WTC11 (cell line): ENCODE measurements around the gene POLD4. TPM values are rescaled to one million over a fixed set of nuclear protein-coding genes. Genes with fewer than 3 reads are reported as not detected.

Experiments
- ATAC-seq: fragments of 200-7000 bp; cut with Tn5 transposase; 2 replicates; pipeline ENCODE4 v1.10.0; 2021; ENCODE audit warnings: mild to moderate bottlenecking, moderate library complexity
- CTCF ChIA-PET: fragments of 300-600 bp; sonication (Branson Sonifier 250); formaldehyde crosslinking; loops from one replicate; lab custom pipeline; 2021; ENCODE audit warnings: antibody characterized with exemption; lab: Charles Lee
- POLR2A ChIA-PET: fragments of 350-600 bp; sonication (Branson Sonifier 250); formaldehyde crosslinking; loops from one replicate; lab custom pipeline; 2021; ENCODE audit warnings: antibody characterized with exemption; lab: Charles Lee
- DNase-seq: peaks from one replicate; pipeline ENCODE4 v3.0.0; 2021; ENCODE audit warnings: low spot score
- H3K27ac Mint-ChIP-seq: 2 replicates; pipeline ENCODE4 v1.8.0; 2021; ENCODE audit warnings: mixed read lengths
- H3K27me3 Mint-ChIP-seq: 2 replicates; pipeline ENCODE4 v1.8.0; 2021; ENCODE audit warnings: low read depth, mild to moderate bottlenecking, moderate library complexity, mixed read lengths
- H3K36me3 Mint-ChIP-seq: 2 replicates; pipeline ENCODE4 v1.8.0; 2021; ENCODE audit warnings: mixed read lengths
- H3K4me1 Mint-ChIP-seq: 2 replicates; pipeline ENCODE4 v1.8.0; 2022; ENCODE audit warnings: mixed read lengths
- H3K4me3 Mint-ChIP-seq: 2 replicates; pipeline ENCODE4 v1.8.0; 2021; ENCODE audit warnings: mild to moderate bottlenecking, moderate library complexity, mixed read lengths
- H3K9me3 Mint-ChIP-seq: 2 replicates; pipeline ENCODE4 v1.8.0; 2021; ENCODE audit warnings: mixed read lengths
- ATF1 ChIP-seq: sonication (generic); formaldehyde crosslinking; IDR thresholded peaks from 2 replicates; pipeline ENCODE4 v1.8.1; 2023; ENCODE audit warnings: mild to moderate bottlenecking, moderate library complexity, missing genetic modification reagents
- CREM ChIP-seq: sonication (generic); formaldehyde crosslinking; IDR thresholded peaks from 2 replicates; pipeline ENCODE4 v1.8.1; 2022; ENCODE audit warnings: mild to moderate bottlenecking, missing genetic modification reagents, moderate library complexity
- E2F1 ChIP-seq: sonication (generic); formaldehyde crosslinking; IDR thresholded peaks from 2 replicates; pipeline ENCODE4 v1.8.0; 2022; ENCODE audit warnings: mild to moderate bottlenecking, missing genetic modification reagents
- ELF4 ChIP-seq: sonication (generic); formaldehyde crosslinking; IDR thresholded peaks from 2 replicates; pipeline ENCODE4 v1.8.1; 2022; ENCODE audit warnings: low read depth, mild to moderate bottlenecking, moderate library complexity, missing genetic modification reagents
- JAZF1 ChIP-seq: fragments of 250-450 bp; sonication (Bioruptor Pico); IDR thresholded peaks from 2 replicates; pipeline ENCODE4 v1.9.0; 2021; ENCODE audit warnings: moderate library complexity, mild to moderate bottlenecking, inconsistent platforms
- KAT7 ChIP-seq: sonication (generic); formaldehyde crosslinking; IDR thresholded peaks from 2 replicates; pipeline ENCODE4 v1.8.1; 2023; ENCODE audit warnings: missing genetic modification reagents, mild to moderate bottlenecking, borderline replicate concordance
- MAX ChIP-seq: sonication (generic); formaldehyde crosslinking; IDR thresholded peaks from 2 replicates; pipeline ENCODE4 v1.8.0; 2022; ENCODE audit warnings: mild to moderate bottlenecking, missing genetic modification reagents
- MXD4 ChIP-seq: fragments of 250-450 bp; sonication (Bioruptor Pico); IDR thresholded peaks from 2 replicates; pipeline ENCODE4 v1.8.0; 2021; ENCODE audit warnings: mild to moderate bottlenecking, moderate library complexity, borderline replicate concordance
- NFATC4 ChIP-seq: fragments of 250-450 bp; sonication (Bioruptor Pico); IDR thresholded peaks from 2 replicates; pipeline ENCODE4 v1.9.0; 2021; ENCODE audit warnings: mild to moderate bottlenecking
- NR2C2 ChIP-seq: sonication (generic); formaldehyde crosslinking; IDR thresholded peaks from 2 replicates; pipeline ENCODE4 v1.8.0; 2022; ENCODE audit warnings: mild to moderate bottlenecking, missing genetic modification reagents
- OVOL2 ChIP-seq: fragments of 250-450 bp; sonication (Bioruptor Pico); IDR thresholded peaks from 2 replicates; pipeline ENCODE4 v1.9.0; 2021; ENCODE audit warnings: mild to moderate bottlenecking, borderline replicate concordance
- PRDM15 ChIP-seq: sonication (generic); formaldehyde crosslinking; IDR thresholded peaks from 2 replicates; pipeline ENCODE4 v1.8.0; 2022; ENCODE audit warnings: missing genetic modification reagents
- RELA ChIP-seq: sonication (generic); formaldehyde crosslinking; IDR thresholded peaks from 2 replicates; pipeline ENCODE4 v1.8.1; 2022; ENCODE audit warnings: missing genetic modification reagents, mild to moderate bottlenecking, borderline replicate concordance
- SOX15 ChIP-seq: fragments of 250-450 bp; sonication (Bioruptor Pico); IDR thresholded peaks from 2 replicates; pipeline ENCODE4 v1.9.0; 2021; ENCODE audit warnings: mild to moderate bottlenecking
- TEAD1 ChIP-seq: sonication (generic); formaldehyde crosslinking; IDR thresholded peaks from 2 replicates; pipeline ENCODE4 v1.8.0; 2022; ENCODE audit warnings: mild to moderate bottlenecking, missing genetic modification reagents
- TEAD4 ChIP-seq: sonication (generic); formaldehyde crosslinking; IDR thresholded peaks from 2 replicates; pipeline ENCODE4 v1.8.0; 2022; ENCODE audit warnings: mild to moderate bottlenecking, missing genetic modification reagents
- TP53 ChIP-seq: sonication (generic); formaldehyde crosslinking; IDR thresholded peaks from 2 replicates; pipeline ENCODE4 v1.8.1; 2023; ENCODE audit warnings: mild to moderate bottlenecking, missing genetic modification reagents
- ZNF121 ChIP-seq: sonication (generic); formaldehyde crosslinking; IDR thresholded peaks from 2 replicates; pipeline ENCODE4 v1.8.0; 2023; ENCODE audit warnings: missing genetic modification reagents
- ZNF219 ChIP-seq: sonication (generic); formaldehyde crosslinking; IDR thresholded peaks from 2 replicates; pipeline ENCODE4 v1.8.0; 2023; ENCODE audit warnings: missing genetic modification reagents, mild to moderate bottlenecking, borderline replicate concordance
- ZNF671 ChIP-seq: fragments of 250-450 bp; sonication (Bioruptor Pico); IDR thresholded peaks from 2 replicates; pipeline ENCODE4 v1.8.0; 2021; ENCODE audit warnings: mild to moderate bottlenecking
- total RNA-seq: library from RNA; stranded (reverse); gene quantifications from 3 replicates; pipeline ENCODE4 v1.2.3, GENCODE V29; 2021
- TF ChIP-seq, protein P1 (sequence below): sonication (generic); formaldehyde crosslinking; IDR thresholded peaks from 2 replicates; pipeline ENCODE4 v1.8.1; 2022; ENCODE audit warnings: mild to moderate bottlenecking, moderate library complexity, missing genetic modification reagents
- TF ChIP-seq, protein P2 (sequence below): sonication (generic); formaldehyde crosslinking; conservative IDR thresholded peaks from 2 replicates; pipeline ENCODE4 v1.8.1; 2023; ENCODE audit warnings: mild to moderate bottlenecking, low read depth, missing genetic modification reagents, moderate library complexity

The POLD4 gene
- total RNA-seq, 1 experiment from 2014 or later, result 30.3 TPM

GRCh38 chr11:67314218-67314617, 39.1 kb downstream of the POLD4 start:
- ATAC-seq, result no peak
- DNase-seq, result no peak
- no peak for TF ChIP-seq ZNF671 (CRISPR knock-in tag)
- peaks cover 28% of the 10 kb centered on the region for H3K27me3 Mint-ChIP-seq
- no peaks in the 10 kb centered on the region for H3K9me3 Mint-ChIP-seq
- H3K4me3 Mint-ChIP-seq, result no peak overlapping the region
- peak overlapping the region; percentile 11 for H3K27ac Mint-ChIP-seq
- H3K36me3 Mint-ChIP-seq, result peaks cover 2% of the 10 kb centered on the region; the same call in 1 of the 2 replicates
- ChIA-PET POLR2A (no interaction called here), CTCF (interaction anchor here (1.0 to 5.4 kb wide), 4 partner anchors 11 to 87 kb away, joined by 3 to 103 read pairs (median 5); partner anchors contain the start of genes PPP1CA and SSH3)
- H3K4me1 Mint-ChIP-seq, result peaks cover 5% of the 10 kb centered on the region

DNA sequence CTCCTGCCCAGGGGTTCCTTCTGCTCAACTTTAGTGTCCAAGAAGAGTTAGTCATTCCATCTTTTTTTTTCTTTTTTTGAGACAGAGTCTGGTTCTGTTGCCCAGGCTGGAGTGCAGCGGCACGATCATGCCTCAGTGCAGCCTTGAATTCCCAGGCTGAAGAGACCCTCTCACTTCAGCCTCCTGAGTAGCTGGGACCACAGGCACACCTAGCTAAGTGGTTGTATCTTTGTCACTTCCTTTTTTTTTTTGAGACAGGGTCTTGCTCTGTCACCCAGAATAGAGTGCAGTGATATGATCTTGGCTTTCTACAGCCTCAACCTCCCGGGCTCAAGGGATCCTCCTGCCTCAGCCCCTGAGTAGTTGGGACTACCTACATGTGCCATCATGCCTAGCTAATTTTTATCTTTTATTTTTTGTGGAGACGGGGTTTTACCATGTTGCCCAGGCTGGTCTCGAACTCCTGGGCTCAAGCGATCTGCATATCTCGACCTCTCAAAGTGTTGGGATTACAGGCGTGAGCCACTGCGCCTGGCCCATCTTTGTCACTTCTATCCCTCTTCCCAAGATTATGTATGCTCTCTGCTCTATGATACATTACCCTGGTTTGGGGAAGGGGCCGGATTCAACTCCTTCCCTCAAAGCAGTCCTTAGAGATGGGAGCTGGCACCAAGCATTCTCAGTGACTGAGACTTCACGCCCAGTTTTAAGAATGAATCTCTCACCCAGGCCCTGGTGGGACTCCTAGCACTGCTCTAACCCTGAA, 40.0 kb downstream of the POLD4 start:
- no peak for ATAC-seq
- no peak overlapping the region for H3K4me3 Mint-ChIP-seq
- H3K27ac Mint-ChIP-seq, result peak overlapping the region; percentile 29; the same call in 1 of the 2 replicates
- peaks cover 19% of the 10 kb centered on the region for H3K27me3 Mint-ChIP-seq
- no peak for TF ChIP-seq ATF1
- TF ChIP-seq TEAD4 (CRISPR knock-in tag), result no peak
- TF ChIP-seq OVOL2 (CRISPR knock-in tag), result no peak
- TF ChIP-seq E2F1 (CRISPR knock-in tag), result no peak
- no peak for TF ChIP-seq CREM (CRISPR knock-in tag)
- no peak for TF ChIP-seq MAX
- no peak for TF ChIP-seq KAT7 (CRISPR knock-in tag)
- TF ChIP-seq ZNF219, result no peak
- no peak for TF ChIP-seq RELA (CRISPR knock-in tag)
- no peak for TF ChIP-seq JAZF1 (CRISPR knock-in tag)
- TF ChIP-seq NR2C2 (CRISPR knock-in tag), result no peak
- TF ChIP-seq MXD4, result no peak
- no peak for TF ChIP-seq TP53
- TF ChIP-seq TEAD1 (CRISPR knock-in tag), result no peak
- TF ChIP-seq SOX15 (CRISPR knock-in tag), result no peak
- TF ChIP-seq, protein P1, sequence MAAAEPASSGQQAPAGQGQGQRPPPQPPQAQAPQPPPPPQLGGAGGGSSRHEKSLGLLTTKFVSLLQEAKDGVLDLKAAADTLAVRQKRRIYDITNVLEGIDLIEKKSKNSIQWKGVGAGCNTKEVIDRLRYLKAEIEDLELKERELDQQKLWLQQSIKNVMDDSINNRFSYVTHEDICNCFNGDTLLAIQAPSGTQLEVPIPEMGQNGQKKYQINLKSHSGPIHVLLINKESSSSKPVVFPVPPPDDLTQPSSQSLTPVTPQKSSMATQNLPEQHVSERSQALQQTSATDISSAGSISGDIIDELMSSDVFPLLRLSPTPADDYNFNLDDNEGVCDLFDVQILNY (CRISPR knock-in tag), result no peak
- TF ChIP-seq ZNF121 (CRISPR knock-in tag), result no peak
- CTCF ChIA-PET, result interaction anchor here (1.0 to 5.4 kb wide), 3 partner anchors 11 to 88 kb away, joined by 3 to 103 read pairs (median 5); partner anchors contain the start of genes PPP1CA and SSH3
- peaks cover under 1% of the 10 kb centered on the region for H3K4me1 Mint-ChIP-seq
- no peak for DNase-seq
- H3K9me3 Mint-ChIP-seq, result no peaks in the 10 kb centered on the region
- H3K36me3 Mint-ChIP-seq, result peaks cover 2% of the 10 kb centered on the region; the same call in 1 of the 2 replicates
- POLR2A ChIA-PET, result no interaction called here

DNA sequence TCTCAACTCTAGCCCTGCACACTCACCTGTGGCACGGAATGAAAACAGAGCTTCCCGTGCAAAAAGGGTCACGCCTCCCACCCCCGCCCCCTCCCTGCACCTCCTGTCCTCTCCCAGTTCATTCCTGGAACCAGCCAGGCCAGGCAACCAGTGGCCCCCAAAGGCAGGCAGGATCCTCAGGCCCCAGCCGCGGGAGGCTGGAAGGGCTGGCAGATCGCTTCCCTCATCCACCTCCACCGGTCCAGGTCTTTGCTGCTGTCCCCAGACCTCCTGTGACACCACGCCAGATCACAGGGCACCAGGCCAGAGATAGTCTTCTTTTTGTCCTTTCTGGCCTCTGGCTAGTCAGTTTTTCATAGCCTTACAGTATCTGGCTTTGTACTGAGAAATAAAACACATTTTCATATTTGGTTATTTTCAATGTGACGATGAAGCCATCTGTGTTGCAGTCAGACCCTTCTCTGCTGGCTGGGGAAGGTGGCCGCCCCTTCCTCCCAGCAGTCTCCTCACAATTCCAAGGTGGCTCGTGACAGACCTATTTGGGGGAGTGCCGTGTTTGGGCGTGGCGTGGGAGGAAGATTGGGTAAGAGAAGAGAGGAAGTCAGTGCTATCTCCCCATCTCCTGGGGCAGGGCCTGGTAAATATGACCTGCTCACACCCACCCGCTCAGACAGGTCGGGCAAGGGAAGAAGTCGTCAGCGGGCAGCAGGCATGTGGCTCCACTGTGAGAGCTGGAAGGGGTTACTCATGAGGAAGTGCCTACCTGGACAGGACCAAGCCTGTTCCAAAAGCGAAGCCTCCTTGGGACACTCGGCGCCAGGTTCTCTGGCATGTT, 40.9 kb downstream of the POLD4 start:
- H3K27ac Mint-ChIP-seq, result no peak overlapping the region
- ATAC-seq (no peak), DNase-seq (no peak)
- TF ChIP-seq PRDM15, result peak; percentile 52
- TF ChIP-seq, protein P2, sequence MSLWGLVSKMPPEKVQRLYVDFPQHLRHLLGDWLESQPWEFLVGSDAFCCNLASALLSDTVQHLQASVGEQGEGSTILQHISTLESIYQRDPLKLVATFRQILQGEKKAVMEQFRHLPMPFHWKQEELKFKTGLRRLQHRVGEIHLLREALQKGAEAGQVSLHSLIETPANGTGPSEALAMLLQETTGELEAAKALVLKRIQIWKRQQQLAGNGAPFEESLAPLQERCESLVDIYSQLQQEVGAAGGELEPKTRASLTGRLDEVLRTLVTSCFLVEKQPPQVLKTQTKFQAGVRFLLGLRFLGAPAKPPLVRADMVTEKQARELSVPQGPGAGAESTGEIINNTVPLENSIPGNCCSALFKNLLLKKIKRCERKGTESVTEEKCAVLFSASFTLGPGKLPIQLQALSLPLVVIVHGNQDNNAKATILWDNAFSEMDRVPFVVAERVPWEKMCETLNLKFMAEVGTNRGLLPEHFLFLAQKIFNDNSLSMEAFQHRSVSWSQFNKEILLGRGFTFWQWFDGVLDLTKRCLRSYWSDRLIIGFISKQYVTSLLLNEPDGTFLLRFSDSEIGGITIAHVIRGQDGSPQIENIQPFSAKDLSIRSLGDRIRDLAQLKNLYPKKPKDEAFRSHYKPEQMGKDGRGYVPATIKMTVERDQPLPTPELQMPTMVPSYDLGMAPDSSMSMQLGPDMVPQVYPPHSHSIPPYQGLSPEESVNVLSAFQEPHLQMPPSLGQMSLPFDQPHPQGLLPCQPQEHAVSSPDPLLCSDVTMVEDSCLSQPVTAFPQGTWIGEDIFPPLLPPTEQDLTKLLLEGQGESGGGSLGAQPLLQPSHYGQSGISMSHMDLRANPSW (CRISPR knock-in tag), result no peak
- TF ChIP-seq ELF4 (CRISPR knock-in tag), result no peak
- no peak for TF ChIP-seq NFATC4 (CRISPR knock-in tag)

More for the DNA sequence above, 40.9 kb downstream of the POLD4 start:
- Mint-ChIP-seq H3K9me3 (no peaks in the 10 kb centered on the region), H3K4me3 (no peak overlapping the region), H3K27me3 (peaks cover 13% of the 10 kb centered on the region), H3K36me3 (peaks cover 2% of the 10 kb centered on the region; the same call in 1 of the 2 replicates), H3K4me1 (no peaks in the 10 kb centered on the region)
- ChIA-PET POLR2A (no interaction called here), CTCF (no interaction called here)
